ENCODE data around the gene EXOC4. TPM values are rescaled to one million over a fixed set of nuclear protein-coding genes. Genes with fewer than 3 reads are reported as not detected.
"Not testable (repeated sequence)": the region's sequence is repeated elsewhere in the genome, so short reads cannot be mapped to it uniquely, and the experiment has no call there.

Gene EXOC4
- total RNA-seq = 100 to 1,000 TPM in 1 of 3 donors, 10 to 100 TPM in 2; 88.3 to 136 (median 99.6) TPM

DNA sequence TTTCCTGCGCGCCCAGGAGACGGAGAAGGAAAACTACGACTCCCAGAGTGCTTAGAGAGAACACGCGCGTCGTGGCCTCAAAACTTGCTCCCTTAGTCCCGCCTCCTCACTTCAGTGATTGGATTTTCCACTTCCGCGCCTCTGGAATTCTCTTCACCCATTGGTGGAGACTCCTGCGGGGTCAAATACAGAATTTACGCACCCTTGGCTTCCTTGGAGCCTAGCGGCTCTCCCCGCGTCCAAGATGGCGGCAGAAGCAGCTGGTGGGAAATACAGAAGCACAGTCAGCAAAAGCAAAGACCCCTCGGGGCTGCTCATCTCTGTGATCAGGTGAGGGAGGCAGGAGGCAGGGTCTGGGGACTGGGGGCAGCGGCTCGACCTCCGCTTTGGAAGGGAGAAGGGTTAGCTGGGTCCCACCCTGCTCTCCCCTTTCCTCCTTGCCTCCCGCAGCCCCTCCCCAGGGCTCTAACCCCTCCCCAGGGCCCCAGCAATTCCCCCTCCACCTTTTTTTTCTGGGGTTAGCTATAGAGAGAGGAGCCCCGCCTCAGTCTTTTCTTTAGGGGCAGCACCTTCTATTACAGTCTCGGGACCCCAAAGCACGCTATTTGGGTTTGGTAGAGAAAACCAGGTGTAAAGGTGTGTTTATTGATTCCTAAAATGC lies at the start of gene EXOC4:
Gene EXOC4, plus strand, starts transcription at position 221 of the 661 bp plus-strand sequence.
- TF ChIP-seq POLR2A (IDR thresholded peaks at IDR 0.05) = no peak
- TF ChIP-seq, protein P1, sequence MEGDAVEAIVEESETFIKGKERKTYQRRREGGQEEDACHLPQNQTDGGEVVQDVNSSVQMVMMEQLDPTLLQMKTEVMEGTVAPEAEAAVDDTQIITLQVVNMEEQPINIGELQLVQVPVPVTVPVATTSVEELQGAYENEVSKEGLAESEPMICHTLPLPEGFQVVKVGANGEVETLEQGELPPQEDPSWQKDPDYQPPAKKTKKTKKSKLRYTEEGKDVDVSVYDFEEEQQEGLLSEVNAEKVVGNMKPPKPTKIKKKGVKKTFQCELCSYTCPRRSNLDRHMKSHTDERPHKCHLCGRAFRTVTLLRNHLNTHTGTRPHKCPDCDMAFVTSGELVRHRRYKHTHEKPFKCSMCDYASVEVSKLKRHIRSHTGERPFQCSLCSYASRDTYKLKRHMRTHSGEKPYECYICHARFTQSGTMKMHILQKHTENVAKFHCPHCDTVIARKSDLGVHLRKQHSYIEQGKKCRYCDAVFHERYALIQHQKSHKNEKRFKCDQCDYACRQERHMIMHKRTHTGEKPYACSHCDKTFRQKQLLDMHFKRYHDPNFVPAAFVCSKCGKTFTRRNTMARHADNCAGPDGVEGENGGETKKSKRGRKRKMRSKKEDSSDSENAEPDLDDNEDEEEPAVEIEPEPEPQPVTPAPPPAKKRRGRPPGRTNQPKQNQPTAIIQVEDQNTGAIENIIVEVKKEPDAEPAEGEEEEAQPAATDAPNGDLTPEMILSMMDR (IDR thresholded peaks at IDR 0.05) = no peak
- peak; percentile 59 to 68 (median 59) for TF ChIP-seq POLR2AphosphoS5 (IDR thresholded peaks at IDR 0.05)
- Histone ChIP-seq H3K9me3 (no peaks in the 10 kb centered on the region), H3K27me3 (no peaks in the 10 kb centered on the region), H3K4me1 (no peaks in the 10 kb centered on the region), H3K36me3 (no peaks in the 10 kb centered on the region), H3K27ac (peak within 1 kb of the TSS; percentile 89 to 90), H3K4me3 (peak within 1 kb of the TSS; percentile 86 to 88 (median 88))
- intact Hi-C loops (cut with DNase I; ENCODE audit: low total_unique reads) = no loop called here
- peak; percentile 88 to 94 for DNase-seq (ENCODE audit: low spot score in 2 of 2)

DNA sequence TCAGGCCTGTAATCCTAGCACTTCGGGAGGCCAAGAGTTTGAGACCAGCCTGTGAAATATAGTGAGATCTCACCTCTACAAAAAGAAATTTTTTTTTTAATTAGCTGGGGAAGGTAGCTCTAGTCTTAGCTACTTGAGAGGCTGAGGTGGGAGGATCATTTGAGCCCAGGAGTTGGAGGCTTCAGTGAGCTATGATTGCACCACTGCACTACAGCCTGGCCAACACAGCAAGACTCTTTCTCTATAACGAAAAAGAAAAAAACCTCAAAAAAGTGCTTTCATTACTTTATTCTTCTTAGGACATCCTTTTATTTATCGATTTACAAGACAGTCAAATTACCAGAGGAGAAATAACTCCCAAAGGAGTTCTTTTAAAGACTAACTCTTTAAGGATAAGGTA lies 49.4 kb upstream of the EXOC4 start:
- intact Hi-C loops (cut with DNase I; ENCODE audit: low total_unique reads) = no loop called here
- no peak for DNase-seq (ENCODE audit: low spot score in 2 of 2)
- Histone ChIP-seq H3K9me3 (no peaks in the 10 kb centered on the region), H3K27ac (no peak overlapping the region), H3K27me3 (no peaks in the 10 kb centered on the region), H3K4me1 (no peaks in the 10 kb centered on the region), H3K4me3 (no peak overlapping the region), H3K36me3 (no peaks in the 10 kb centered on the region)
- TF ChIP-seq POLR2A (IDR thresholded peaks at IDR 0.05) = no peak
- TF ChIP-seq, protein P1 (IDR thresholded peaks at IDR 0.05) = no peak
- no peak for TF ChIP-seq POLR2AphosphoS5 (IDR thresholded peaks at IDR 0.05)

DNA sequence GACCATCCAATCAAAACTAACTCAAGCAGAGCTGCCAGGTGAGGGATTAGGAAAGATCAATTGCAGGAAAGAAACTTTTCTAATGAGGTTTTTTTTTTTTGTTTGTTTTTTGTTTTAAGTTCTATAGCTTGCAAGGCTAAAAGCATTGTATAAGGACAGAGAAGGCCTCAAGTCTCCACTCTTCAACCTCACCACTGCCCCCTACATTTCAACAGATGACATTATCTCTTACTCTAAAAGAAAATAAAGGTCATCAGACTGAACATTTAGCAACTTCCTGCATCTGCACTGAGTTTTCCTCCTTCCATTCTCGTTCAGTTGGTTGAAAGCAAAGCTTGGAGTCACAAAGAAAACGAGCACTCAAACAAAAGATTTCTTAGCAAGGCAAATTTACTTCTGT lies 45.2 kb upstream of the EXOC4 start:
- Histone ChIP-seq H3K4me3 (no peak overlapping the region), H3K4me1 (no peaks in the 10 kb centered on the region), H3K27ac (no peak overlapping the region), H3K36me3 (no peaks in the 10 kb centered on the region), H3K27me3 (no peaks in the 10 kb centered on the region), H3K9me3 (no peaks in the 10 kb centered on the region)
- DNase-seq (ENCODE audit: low spot score in 2 of 2) = no peak
- intact Hi-C loops (cut with DNase I; ENCODE audit: low total_unique reads) = no loop called here
- TF ChIP-seq, protein P1 (IDR thresholded peaks at IDR 0.05) = no peak
- TF ChIP-seq POLR2A (IDR thresholded peaks at IDR 0.05) (no peak), POLR2AphosphoS5 (IDR thresholded peaks at IDR 0.05) (no peak)

DNA sequence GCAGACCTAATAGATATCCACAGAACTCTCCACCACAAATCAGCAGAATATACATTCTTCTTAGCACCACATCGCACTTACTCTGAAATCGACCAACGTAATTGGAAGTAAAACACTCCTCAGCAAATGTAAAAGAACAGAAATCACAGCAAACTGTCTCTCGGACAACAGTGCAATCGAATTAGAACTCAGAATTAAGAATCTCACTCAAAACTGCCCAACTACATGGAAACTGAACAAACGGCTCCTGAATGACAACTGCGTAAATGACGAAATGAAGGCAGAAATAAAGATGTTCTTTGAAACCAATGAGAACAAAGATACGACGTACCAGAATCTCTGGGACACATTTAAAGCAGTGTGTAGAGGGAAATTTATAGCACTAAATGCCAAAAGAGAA lies 42.1 kb upstream of the EXOC4 start:
- H3K36me3 ChIP-seq; H3K27me3 ChIP-seq; H3K27ac ChIP-seq; H3K9me3 ChIP-seq; H3K4me3 ChIP-seq; H3K4me1 ChIP-seq; DNase-seq (ENCODE audit: low spot score in 2 of 2); intact Hi-C loops (cut with DNase I; ENCODE audit: low total_unique reads): not testable (repeated sequence)

DNA sequence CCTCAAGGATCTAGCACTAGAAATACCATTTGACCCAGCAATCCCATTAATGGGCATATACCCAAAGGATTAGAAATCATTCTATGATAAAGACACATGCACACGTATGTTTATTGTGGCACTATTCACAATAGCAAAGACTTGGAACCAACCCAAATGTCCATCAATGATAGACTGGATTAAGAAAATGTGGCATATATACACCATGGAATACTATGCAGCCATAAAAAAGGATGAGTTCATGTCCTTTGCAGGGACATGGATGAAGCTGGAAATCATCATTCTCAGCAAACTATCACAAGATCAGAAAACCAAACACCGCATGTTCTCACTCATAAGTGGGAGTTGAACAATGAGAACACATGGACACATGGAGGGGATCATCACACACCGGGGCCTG lies 39.1 kb upstream of the EXOC4 start:
- DNase-seq (ENCODE audit: low spot score in 2 of 2); H3K9me3 ChIP-seq; H3K4me1 ChIP-seq; H3K27me3 ChIP-seq; H3K4me3 ChIP-seq; intact Hi-C loops (cut with DNase I; ENCODE audit: low total_unique reads); H3K36me3 ChIP-seq; H3K27ac ChIP-seq: not testable (repeated sequence)

DNA sequence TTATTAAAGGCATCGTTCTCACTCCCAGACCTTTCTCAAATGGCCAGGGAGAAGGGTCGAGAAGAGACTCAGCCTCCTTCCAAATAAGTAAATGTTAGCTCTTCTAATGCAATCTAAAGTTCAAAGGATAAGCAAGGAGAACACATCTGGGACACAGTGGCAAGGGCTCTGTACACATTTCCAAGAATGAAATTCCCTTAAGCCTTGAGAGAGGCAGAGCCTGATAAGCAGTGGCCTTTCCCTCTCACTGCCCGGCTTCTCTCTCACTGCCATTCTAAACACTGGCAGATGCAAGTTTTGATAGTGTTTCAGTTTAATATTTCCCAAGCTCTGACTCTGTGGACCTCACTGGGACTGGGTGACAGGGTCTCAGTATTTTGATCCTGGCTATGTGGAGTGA lies 35.1 kb upstream of the EXOC4 start:
- no peaks in the 10 kb centered on the region for H3K9me3 ChIP-seq
- H3K4me3 ChIP-seq = no peak overlapping the region
- H3K4me1 ChIP-seq = no peaks in the 10 kb centered on the region
- no peaks in the 10 kb centered on the region for H3K27me3 ChIP-seq
- DNase-seq (ENCODE audit: low spot score in 2 of 2) = no peak
- no peak overlapping the region for H3K27ac ChIP-seq
- TF ChIP-seq, protein P1 (IDR thresholded peaks at IDR 0.05) = no peak
- TF ChIP-seq POLR2A (IDR thresholded peaks at IDR 0.05) (no peak), POLR2AphosphoS5 (IDR thresholded peaks at IDR 0.05) (no peak)
- intact Hi-C loops (cut with DNase I; ENCODE audit: low total_unique reads) = loop anchor here (5.0 kb wide), 1 partner anchor 1275 kb away; no protein-coding TSS in a partner anchor
- H3K36me3 ChIP-seq = no peaks in the 10 kb centered on the region
